Caco-2 (cell line): ENCODE data around the gene CLPSL2. TPM values are rescaled to one million over a fixed set of nuclear protein-coding genes. Genes with fewer than 3 reads are reported as not detected.

ENCODE experiments used
- BruUV-seq: library from RNA; stranded (reverse); fragments of 400-500 nt; replicated peaks from 2 replicates; lab custom pipeline; 2021; lab: Mats Ljungman, UMichigan
- CTCF ChIA-PET: fragments of 300-600 bp; sonication (Branson Sonifier 250); formaldehyde crosslinking; loops from one replicate; lab custom pipeline; 2022; ENCODE audit warnings: antibody characterized with exemption; lab: Charles Lee
- POLR2A ChIA-PET: fragments of 300-600 bp; sonication (Branson Sonifier 250); formaldehyde crosslinking; loops from one replicate; lab custom pipeline; 2022; ENCODE audit warnings: antibody characterized with exemption; lab: Charles Lee
- DNase-seq, 2 experiments: peaks; one replicate each; pipeline versions ENCODE4 v3.0.0 to v3.0.0-alpha.2; 2020 to 2022
- H3K27me3 ChIP-seq: replicated peaks from 2 replicates; pipeline ENCODE4 v1.6.0; 2011; ENCODE audit warnings: low read length; ENCODE audit not compliant: control insufficient read depth, insufficient read depth
- H3K36me3 ChIP-seq: 2 replicates; pipeline ENCODE4 v1.5.1; 2011; ENCODE audit warnings: low read length; ENCODE audit not compliant: control insufficient read depth, insufficient read depth
- H3K4me1 ChIP-seq: fragments of 250-450 bp; sonication (Bioruptor Pico); 2 replicates; pipeline ENCODE4 v1.5.1; 2020; ENCODE audit warnings: mild to moderate bottlenecking
- H3K4me3 ChIP-seq: 2 replicates; pipeline ENCODE4 v1.5.1; 2011; ENCODE audit warnings: low read depth, mild to moderate bottlenecking, control low read depth, low read length
- H3K9me3 ChIP-seq: fragments of 250-450 bp; sonication (Bioruptor Pico); 2 replicates; pipeline ENCODE4 v1.5.1; 2020; ENCODE audit warnings: mild to moderate bottlenecking, moderate library complexity
- H3K27ac Mint-ChIP-seq: one replicate; pipeline ENCODE4 v1.8.0; 2022; ENCODE audit warnings: mixed read lengths; ENCODE audit not compliant: unreplicated experiment
- H3K27me3 Mint-ChIP-seq: one replicate; pipeline ENCODE4 v1.8.0; 2022; ENCODE audit warnings: mixed read lengths; ENCODE audit not compliant: insufficient read depth, unreplicated experiment
- H3K36me3 Mint-ChIP-seq: one replicate; pipeline ENCODE4 v1.8.0; 2022; ENCODE audit warnings: mild to moderate bottlenecking, mixed read lengths; ENCODE audit not compliant: insufficient read depth, unreplicated experiment
- H3K4me1 Mint-ChIP-seq: one replicate; pipeline ENCODE4 v1.8.0; 2022; ENCODE audit warnings: low read depth, mixed read lengths; ENCODE audit not compliant: unreplicated experiment
- H3K4me3 Mint-ChIP-seq: one replicate; pipeline ENCODE4 v1.8.0; 2022; ENCODE audit warnings: mild to moderate bottlenecking, moderate library complexity, mixed read lengths; ENCODE audit not compliant: unreplicated experiment
- H3K9me3 Mint-ChIP-seq: one replicate; pipeline ENCODE4 v1.8.0; 2022; ENCODE audit warnings: mixed read lengths; ENCODE audit not compliant: unreplicated experiment
- CTCF ChIP-seq, 2 experiments: fragments of 200-600 bp in 1 of 2; IDR thresholded peaks; 1 replicate in 1 of 2; 2 replicates in 1 of 2; pipeline versions ENCODE4 v1.5.1 to v1.8.0; 2011 to 2022; ENCODE audit warnings: antibody characterized with exemption in 1 of 2, control low read depth in 1 of 2, inconsistent platforms in 1 of 2, low read depth in 1 of 2, low read length in 1 of 2, mild to moderate bottlenecking in 1 of 2, moderate library complexity in 1 of 2; ENCODE audit not compliant: insufficient read depth in 1 of 2, severe bottlenecking in 1 of 2, unreplicated experiment in 1 of 2
- intact Hi-C: fragments of 100-400 bp; cut with micrococcal nuclease; formaldehyde crosslinking; loops from one replicate; pipeline ENCODE4 v1.10.0; 2022; ENCODE audit not compliant: unreplicated experiment
- total RNA-seq: library from RNA; stranded (reverse); gene quantifications from 2 replicates; pipeline ENCODE4 v1.2.3, GENCODE V29; 2022

Gene CLPSL2
- total RNA-seq, 1 experiment from 2014 or later: 2.0 TPM

GRCh38 chr6:35765739-35766138 lies 10.7 kb upstream of the CLPSL2 start:
- Histone ChIP-seq H3K9me3 (no peaks in the 10 kb centered on the region), H3K27me3 (no peaks in the 10 kb centered on the region), H3K4me3 (no peak overlapping the region), H3K4me1 (peaks cover 8% of the 10 kb centered on the region; the same call in 1 of the 2 replicates), H3K36me3 (no peaks in the 10 kb centered on the region)
- Mint-ChIP-seq H3K27ac (no peak overlapping the region), H3K4me1 (peaks cover 14% of the 10 kb centered on the region), H3K27me3 (peaks cover 10% of the 10 kb centered on the region), H3K36me3 (peaks cover 6% of the 10 kb centered on the region), H3K4me3 (no peak overlapping the region), H3K9me3 (no peaks in the 10 kb centered on the region)
- no peak for TF ChIP-seq CTCF (IDR thresholded peaks at IDR 0.05; ENCODE audit: insufficient read depth in 1 of 2, low read depth in 1 of 2, low read length in 1 of 2, severe bottlenecking in 1 of 2, unreplicated experiment in 1 of 2)
- ChIA-PET CTCF (no interaction called here), POLR2A (no interaction called here)
- BruUV-seq: no TSS peak
- intact Hi-C loops: no loop called here
- no peak for DNase-seq

GRCh38 chr6:35769211-35769610 lies 7.2 kb upstream of the CLPSL2 start:
- TF ChIP-seq CTCF (IDR thresholded peaks at IDR 0.05; ENCODE audit: insufficient read depth in 1 of 2, low read depth in 1 of 2, low read length in 1 of 2, severe bottlenecking in 1 of 2, unreplicated experiment in 1 of 2): no peak
- H3K27me3 ChIP-seq: no peaks in the 10 kb centered on the region
- Mint-ChIP-seq H3K4me3 (no peak overlapping the region), H3K27me3 (no peaks in the 10 kb centered on the region), H3K9me3 (no peaks in the 10 kb centered on the region), H3K27ac (no peak overlapping the region), H3K4me1 (peaks cover 3% of the 10 kb centered on the region), H3K36me3 (peaks cover 3% of the 10 kb centered on the region)
- peaks cover 8% of the 10 kb centered on the region; the same call in 1 of the 2 replicates for H3K4me1 ChIP-seq
- no peak overlapping the region for H3K4me3 ChIP-seq
- BruUV-seq: no TSS peak
- CTCF ChIA-PET: interaction anchor here (0.6 kb wide), 1 partner anchor 25 kb away, joined by 3 read pairs; no protein-coding TSS in a partner anchor
- POLR2A ChIA-PET: no interaction called here
- no peaks in the 10 kb centered on the region for H3K9me3 ChIP-seq
- no peak for DNase-seq
- intact Hi-C loops: no loop called here
- H3K36me3 ChIP-seq: no peaks in the 10 kb centered on the region

GRCh38 chr6:35771343-35771627 lies 5.1 kb upstream of the CLPSL2 start:
- intact Hi-C loops: no loop called here
- H3K27ac Mint-ChIP-seq: no peak overlapping the region
- CTCF ChIA-PET: interaction anchor here (0.5 kb wide), 1 partner anchor 249 kb away, joined by 3 read pairs; no protein-coding TSS in a partner anchor
- no peak for TF ChIP-seq CTCF (IDR thresholded peaks at IDR 0.05; ENCODE audit: insufficient read depth in 1 of 2, low read depth in 1 of 2, low read length in 1 of 2, severe bottlenecking in 1 of 2, unreplicated experiment in 1 of 2)
- no peak overlapping the region for H3K4me3 Mint-ChIP-seq
- no peaks in the 10 kb centered on the region for H3K4me1 Mint-ChIP-seq
- no peaks in the 10 kb centered on the region for H3K36me3 Mint-ChIP-seq
- H3K9me3 Mint-ChIP-seq: no peaks in the 10 kb centered on the region
- Histone ChIP-seq H3K9me3 (no peaks in the 10 kb centered on the region), H3K4me1 (peaks cover 8% of the 10 kb centered on the region; the same call in 1 of the 2 replicates), H3K27me3 (no peaks in the 10 kb centered on the region), H3K36me3 (no peaks in the 10 kb centered on the region), H3K4me3 (no peak overlapping the region)
- H3K27me3 Mint-ChIP-seq: no peaks in the 10 kb centered on the region
- POLR2A ChIA-PET: no interaction called here
- DNase-seq: no peak
- BruUV-seq: no TSS peak
